ENCODE results near the gene CAVIN2.
"Not testable (repeated sequence)": the region's sequence is repeated elsewhere in the genome, so short reads cannot be mapped to it uniquely, and the experiment has no call there.

The CAVIN2 gene

DNA sequence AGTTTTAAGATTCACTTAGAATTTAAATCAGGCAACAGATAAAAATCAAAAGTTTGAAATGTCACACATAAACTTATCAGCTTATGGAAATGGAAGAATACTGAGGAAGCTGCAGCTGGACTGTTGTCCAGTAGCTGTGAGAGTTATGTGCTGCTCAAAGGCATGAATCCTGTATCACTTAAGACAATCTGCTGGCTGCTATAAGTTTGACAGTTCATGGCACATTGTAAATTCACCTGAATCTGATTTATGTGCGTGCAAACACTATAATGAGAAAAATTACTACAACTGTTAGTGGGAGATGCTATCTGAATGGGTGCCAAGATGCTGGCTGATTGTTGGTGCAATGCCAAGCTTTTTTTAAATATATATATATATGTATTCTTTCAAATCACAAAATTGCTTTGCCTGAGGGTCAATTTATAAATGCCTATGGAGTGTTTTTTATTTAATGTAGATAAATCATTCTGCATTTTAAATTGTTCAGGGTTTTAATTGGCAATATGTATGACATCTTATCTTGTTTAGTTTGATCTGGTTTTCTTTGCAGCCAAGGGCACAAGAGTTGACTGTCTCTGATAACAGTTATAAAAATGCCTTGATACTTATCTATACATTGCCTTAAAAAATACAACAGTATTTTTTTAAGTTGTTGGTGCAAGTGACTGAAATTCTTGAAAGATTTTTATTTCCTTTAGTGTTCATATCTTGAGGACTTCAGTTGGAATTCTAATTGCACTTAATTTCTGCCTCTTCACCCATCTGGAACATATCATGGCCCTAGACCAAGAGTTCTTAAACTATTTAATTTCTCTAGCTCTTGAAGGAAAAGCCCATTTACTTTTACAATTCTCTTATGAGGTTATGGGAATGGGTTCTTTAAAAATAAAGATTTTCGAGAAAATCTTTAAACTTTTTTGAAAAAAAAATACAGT, 48.7 kb downstream of the CAVIN2 start:
- DNase-seq = peak; percentile 66

- DNase-seq = peak; percentile 81
Measured at GRCh38 chr2:191797500-191797899, 49.4 kb downstream of the CAVIN2 start.

DNA sequence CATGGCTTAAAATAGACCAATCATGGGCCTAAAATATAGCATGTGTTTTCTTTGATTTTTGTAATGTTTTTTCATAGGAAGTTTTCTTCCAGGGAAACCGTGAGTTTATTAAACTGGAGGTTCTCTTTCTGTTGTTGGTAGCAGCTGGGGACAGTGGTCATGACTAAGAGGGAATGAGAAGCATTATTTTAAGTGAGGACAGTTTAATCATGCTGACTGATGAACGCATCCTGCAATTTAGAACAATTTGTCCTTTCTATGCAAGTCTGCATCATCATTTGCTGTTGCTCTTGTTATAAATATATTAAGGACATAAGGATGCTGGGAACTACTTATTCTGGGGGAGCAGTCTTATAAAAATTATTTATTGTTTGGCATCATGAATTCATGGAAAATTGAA, 51.2 kb downstream of the CAVIN2 start:
- DNase-seq = no peak

GRCh38 chr2:191791953-191792560, 54.8 kb downstream of the CAVIN2 start:
- DNase-seq = no peak

DNA sequence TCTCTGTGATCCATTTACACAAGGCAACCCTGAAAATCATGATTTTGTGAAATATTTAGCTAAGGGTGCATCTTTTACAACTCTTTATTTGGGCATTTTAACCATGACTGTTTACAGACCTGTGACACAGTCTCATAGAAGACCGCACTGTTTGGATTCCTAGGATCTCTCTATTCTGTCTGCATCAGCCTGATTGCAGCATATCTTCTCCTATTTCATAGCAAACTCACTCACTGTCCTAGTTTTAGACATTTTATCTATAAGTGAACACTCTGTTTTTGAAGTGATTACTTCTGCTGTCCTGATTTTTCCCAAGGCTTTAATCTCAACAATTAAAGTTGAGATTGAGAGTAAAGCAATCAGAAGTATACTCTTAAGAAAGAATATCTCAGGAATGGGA, 56.2 kb downstream of the CAVIN2 start:
- DNase-seq = no peak

DNA sequence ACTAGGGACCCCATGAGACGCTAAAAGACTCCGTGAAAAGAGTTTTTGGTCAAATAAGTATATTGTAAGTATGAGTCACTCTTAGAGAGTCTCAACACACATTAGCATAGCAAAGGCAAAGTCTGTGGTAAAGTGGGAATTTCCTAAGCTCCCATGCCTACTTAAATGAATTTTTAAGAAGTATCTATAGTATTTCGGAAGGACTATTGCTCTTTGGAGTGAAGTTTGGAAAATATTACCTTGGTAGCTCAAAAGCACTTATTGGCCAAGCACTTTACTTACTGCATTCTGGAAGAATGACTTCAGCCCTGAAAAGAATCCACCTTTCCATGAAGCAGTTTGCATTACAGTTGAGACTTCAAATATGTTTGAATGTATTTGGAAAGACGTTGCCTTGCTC, 57.1 kb downstream of the CAVIN2 start:
- no peak for DNase-seq

- no peak for DNase-seq
Measured at GRCh38 chr2:191786694-191787093, 60.2 kb downstream of the CAVIN2 start.

GRCh38 chr2:191785651-191786050, 61.2 kb downstream of the CAVIN2 start:
- DNase-seq = not testable (repeated sequence)
